Measurements from ENCODE around the gene CNOT11. TPM values are rescaled to one million over a fixed set of nuclear protein-coding genes. Genes with fewer than 3 reads are reported as not detected.
"Not testable (repeated sequence)": the region's sequence is repeated elsewhere in the genome, so short reads cannot be mapped to it uniquely, and the experiment has no call there.

The CNOT11 gene
- total RNA-seq, 2 donors from 2014 or later: 50.6 to 55.5 TPM

DNA sequence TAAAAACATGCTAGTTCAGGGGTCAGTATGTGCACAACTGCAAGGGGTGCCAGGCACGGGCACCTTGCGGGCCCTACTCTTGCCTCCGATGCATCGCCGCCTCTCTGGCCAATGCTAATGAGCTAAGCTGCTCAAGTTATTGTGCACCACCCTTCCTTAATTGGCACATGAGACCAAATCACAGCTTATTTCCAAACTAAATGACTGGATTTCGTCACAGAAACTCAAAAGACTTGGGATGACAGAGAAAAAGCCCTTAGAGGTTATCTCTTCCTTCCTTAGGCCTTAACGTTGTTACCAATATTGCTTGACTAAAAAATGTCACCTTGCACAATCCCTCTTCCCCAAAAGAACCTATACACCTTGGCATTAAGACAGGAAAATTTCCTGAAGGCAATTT, 48.1 kb downstream of the CNOT11 start:
- DNase-seq: no peak
- intact Hi-C loops (cut with DNase I, micrococcal nuclease): no loop called here
- no peak for ATAC-seq

DNA sequence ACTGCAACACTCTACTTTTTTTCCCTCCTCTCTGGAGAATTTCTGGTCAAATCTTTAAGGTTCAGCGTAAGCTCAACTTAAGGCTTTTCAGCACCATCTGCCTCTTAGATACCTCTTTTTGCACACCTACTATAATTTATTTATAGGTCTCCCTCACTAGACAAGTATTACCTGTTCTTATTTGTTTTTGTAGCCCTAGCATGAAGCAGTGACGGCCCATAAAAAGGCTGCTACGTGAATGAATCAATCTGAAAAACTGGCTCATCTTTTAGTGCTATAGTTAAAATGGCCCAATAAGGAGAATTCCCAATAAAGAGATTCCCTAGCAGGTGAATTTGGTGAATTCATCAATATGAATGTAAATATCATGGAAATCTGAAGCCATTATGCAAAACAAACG, 49.3 kb downstream of the CNOT11 start:
- DNase-seq (no peak), ATAC-seq (no peak)
- intact Hi-C loops (cut with DNase I, micrococcal nuclease): no loop called here

DNA sequence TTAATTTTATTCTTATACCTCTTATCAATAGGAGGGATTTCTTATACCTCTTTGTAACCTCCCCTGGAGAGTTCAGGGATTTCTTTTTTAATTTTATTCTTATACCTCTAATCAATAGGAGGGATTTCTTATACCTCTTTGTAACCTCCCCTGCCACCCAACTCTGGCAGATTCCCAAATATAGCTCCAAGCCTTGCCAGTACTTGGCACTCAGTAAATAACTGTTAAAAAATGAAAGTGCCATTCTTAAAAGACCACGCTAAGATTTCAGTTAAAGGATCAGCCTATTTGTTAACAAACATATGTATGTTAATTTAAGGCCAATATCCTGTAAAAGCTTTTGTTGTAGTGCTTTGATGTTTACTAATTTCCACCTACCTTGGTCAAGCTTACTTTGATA, 51.0 kb downstream of the CNOT11 start:
- ATAC-seq (no peak), DNase-seq (no peak)
- intact Hi-C loops (cut with DNase I, micrococcal nuclease): no loop called here

DNA sequence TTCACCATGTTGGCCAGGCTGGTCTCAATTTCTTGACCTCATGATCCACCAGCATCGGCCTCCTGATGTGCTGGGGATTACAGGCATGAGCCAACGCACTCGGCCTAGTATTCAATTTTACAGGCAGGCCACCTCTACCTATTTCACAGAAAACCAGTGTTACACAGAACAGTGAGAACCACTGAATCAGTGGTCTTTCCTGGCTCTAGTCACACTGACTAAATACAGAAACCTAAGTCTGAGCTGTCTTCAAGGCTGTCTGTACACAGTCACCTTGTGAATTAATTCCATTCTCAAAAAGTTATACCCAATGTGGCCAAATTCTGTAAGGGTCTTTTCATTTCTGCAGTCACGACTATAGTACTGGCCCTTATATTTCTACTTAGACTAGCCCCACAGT, 52.3 kb downstream of the CNOT11 start:
- intact Hi-C loops (cut with DNase I, micrococcal nuclease): no loop called here
- DNase-seq (no peak), ATAC-seq (no peak)

DNA sequence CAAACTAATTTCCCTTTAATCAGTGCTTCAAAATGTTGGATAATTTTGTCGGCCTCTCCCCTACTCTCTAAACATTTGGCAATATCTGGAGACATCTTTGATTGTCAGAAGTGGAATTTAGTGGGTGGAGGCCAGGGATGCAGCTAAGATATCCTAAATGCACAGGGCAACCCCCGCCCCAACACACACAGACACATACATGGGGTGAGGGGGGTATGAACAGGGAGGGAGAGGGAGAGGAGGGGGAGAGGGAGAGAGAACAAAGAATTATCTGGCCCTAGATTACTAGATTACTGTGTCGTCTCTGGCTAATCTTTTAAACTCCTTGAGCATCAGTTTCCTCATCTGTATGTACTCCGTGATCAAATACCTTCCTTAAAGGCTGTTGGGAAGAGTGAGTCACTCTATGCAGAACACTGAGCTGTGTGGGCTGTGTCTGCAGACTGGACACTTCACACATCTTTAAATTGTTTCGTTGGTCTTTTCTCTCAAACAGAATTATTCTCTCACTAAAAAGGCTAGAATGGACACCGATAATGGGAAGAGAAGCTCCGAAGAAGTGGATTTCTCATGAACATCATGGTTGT, 52.9 kb downstream of the CNOT11 start:
- intact Hi-C loops (cut with DNase I, micrococcal nuclease): no loop called here
- DNase-seq (no peak), ATAC-seq (no peak)

DNA sequence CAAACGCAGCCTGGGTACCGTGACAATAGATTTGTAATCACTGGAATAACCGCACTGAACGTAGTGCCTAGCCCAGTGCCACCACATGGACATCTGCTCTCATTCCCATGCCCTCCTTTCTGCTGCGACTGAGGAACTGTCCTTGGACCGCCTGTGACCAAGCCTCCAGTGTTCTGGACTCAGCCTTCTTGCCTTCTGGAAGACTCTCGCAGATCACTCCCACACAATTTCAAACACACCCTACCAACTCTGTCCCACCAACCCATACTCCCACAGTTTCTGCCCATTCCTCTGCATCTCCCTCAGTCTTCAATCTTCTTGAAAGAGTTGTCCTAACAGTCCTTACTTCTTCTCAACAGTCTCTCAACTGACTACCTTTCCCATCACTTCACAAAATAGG, 53.7 kb downstream of the CNOT11 start:
- ATAC-seq (no peak), DNase-seq (no peak)
- intact Hi-C loops (cut with DNase I, micrococcal nuclease): no loop called here

DNA sequence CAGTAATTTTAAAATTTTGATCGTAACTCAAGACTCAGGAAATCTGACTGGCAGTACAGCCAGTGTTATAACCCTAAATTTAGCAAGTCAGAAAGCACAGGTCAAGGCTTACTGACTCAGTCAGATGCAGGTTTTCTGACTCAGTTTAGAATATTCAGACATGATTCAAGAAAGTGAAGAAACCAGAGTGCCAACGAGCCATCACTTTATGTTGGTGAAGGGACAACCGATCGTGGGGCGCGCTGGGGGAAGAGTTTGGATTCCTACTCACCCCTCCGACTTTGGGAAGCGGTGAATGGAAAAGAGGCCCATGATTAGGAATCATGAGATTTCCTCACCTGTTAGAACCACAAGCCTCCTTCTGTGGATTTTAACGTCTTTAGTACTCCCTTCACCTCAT, 54.8 kb downstream of the CNOT11 start:
- intact Hi-C loops (cut with DNase I, micrococcal nuclease): no loop called here
- DNase-seq (peak in 1 of 2 donors; percentile 20), ATAC-seq (no peak)

DNA sequence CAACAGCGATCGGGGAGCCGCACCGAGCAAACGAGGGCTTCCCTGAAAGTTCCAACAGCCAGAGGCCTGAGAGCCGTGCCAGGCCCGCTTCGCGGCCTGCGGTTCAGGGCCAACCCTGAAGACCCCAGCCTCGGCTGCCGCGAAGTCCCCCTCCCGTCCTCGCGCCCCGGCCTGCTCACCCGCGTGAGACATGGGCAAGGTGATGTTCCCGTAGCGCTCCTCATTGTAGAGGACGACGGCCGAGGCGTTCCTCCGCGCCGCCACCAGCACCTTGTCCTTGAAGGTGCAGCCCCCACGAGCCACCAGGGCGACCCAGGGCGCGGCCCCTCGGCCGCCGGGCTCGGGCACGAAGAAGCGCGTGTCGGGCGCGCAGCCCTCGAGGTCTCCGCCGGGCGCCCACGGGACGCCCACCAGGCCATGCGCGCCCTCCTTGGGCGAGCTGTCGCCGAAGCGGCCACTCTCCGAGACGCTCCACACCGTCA, 55.3 kb downstream of the CNOT11 start:
- ATAC-seq (peak; percentile 32), DNase-seq (peak in 1 of 2 donors; percentile 52)
- intact Hi-C loops (cut with DNase I, micrococcal nuclease): no loop called here

DNA sequence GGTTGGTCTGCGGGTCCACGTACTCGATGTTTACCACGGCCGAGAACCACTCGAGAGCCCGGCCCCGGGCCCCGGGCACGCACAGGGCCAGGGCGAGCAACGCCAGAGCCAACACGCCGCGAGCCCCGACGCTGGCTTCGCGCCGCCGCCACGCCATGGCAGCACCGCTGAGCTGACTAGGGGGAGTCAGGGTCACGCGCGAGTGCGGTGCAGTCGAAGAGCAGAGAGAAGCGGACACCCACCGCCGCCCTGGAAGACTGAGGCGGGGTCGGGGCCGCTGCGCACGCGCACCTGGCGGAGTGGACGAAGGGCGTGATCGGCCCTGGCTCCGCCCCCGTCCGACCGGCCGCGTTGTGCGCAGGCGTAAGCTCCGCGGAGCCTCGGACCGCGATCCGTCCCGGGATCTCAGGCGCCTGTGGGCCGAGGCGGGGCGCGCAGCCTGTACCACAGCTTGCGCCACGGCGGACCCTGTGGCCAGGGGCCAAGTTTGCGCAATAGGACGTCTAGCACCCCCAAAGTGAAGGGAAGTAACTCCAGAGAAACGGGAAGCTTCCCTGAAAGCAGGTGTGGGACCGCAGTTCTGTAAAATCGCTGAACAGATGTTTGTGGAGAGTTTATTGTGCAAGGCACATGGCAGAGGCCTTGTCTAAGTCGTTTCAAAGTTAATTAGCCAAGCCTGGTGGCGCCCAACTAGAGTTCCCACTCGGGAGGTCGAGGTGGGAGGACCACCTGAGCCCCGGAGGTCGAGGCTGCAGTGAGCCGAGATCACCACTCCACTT, 55.9 kb downstream of the CNOT11 start, which contains the start of gene RNF149:
TSS of gene RNF149 (minus strand) at position 270 of the 779 bp plus-strand sequence. CDS start at position 157, 113 bp downstream.
- ATAC-seq (peak; percentile 88), DNase-seq (peak; percentile 91 to 95)
- intact Hi-C loops (cut with DNase I, micrococcal nuclease): no loop called here

DNA sequence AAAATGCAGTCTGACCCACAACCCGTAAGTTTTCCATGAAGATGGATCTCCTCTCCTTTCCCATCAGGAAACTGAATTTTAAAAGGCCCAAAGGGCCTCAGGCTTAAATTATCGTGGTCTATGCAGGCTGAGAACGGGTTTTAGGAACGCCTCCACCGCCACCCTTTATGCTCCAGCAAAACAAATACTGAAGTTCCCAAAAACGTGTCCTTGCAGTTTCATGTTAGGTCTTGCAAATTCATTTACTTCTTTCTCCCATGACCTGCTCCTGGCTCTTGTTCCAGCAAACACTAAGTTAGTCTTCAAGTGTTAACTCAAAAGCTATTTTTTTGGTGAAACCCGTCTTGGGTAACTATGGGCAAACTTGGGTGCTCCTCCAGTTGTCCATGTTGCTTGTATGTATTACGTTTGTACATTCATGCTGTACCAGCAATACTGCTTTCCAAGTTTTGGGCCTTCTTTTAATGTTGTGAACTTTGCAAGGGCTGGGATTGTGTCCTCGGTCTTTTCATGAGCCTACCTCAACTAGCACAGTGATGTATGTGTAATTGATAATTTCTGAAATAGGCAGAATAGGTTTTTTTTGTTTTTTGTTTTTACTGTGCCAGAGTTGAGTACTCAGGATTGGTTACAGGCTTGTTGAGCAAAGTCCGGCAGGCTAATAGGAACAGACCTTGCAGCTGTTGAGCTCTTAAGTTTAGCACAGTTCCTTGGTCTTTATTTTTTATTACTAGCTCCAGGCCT, 57.6 kb downstream of the CNOT11 start:
- ATAC-seq: no peak
- intact Hi-C loops (cut with DNase I, micrococcal nuclease): no loop called here
- no peak for DNase-seq

DNA sequence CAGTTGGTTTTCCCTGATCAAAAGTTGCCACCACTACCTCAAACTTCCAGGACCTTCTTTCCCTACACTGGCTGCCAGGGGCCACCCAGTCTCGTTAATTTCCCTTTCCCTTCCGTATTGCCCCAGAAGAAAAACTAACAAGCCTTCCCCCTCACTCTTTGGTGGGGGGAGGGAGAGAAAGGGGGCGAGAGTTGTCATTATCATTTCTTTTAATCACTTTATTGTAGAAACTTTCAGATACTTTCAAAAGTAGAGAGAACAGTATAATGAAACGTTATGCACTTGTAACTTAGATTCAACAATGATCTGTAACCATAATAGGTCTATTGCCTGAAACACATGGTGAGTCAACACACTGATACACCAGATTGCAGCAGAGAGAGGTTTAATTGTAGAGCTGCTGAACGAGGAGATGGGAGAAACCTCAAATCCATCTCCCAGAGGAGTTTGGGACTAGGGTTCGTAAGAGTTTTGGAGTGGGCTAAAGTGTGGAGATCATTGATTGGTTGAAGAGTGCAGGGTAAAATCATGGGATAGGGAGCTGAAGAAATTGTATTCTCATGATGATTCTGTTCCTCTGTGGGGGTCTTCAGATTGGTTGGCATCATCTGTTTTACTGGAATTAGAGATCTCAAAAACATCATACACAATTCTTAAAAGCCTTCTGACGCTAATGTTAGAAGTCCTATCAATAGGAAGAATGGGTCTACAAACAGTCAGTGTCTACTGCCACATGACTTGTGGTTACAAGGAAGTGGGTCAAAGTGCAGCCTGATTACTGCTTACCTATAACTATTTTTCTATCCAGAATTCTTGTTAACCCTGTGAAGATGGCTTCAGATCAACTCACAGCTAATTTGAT, 58.4 kb downstream of the CNOT11 start:
- peak; percentile 21 for ATAC-seq
- intact Hi-C loops (cut with DNase I, micrococcal nuclease): no loop called here
- peak in 1 of 2 donors; percentile 28 for DNase-seq

DNA sequence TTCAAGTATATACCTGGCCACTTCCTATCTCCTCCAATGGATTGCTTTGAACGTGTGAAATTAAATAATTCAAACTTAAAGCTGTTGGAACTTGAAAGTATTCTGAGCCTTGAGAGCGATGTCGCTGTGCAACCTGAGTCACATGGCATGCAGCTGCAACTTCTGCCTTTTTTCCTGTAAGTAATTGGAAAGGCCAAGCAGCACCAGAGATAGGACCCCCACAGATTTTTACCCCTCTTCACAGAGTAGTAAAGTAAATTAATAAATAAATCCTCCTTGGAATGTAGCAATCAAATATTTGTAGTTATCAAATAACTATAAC, 59.0 kb downstream of the CNOT11 start:
- intact Hi-C loops (cut with DNase I, micrococcal nuclease): no loop called here
- no peak for ATAC-seq
- no peak for DNase-seq

DNA sequence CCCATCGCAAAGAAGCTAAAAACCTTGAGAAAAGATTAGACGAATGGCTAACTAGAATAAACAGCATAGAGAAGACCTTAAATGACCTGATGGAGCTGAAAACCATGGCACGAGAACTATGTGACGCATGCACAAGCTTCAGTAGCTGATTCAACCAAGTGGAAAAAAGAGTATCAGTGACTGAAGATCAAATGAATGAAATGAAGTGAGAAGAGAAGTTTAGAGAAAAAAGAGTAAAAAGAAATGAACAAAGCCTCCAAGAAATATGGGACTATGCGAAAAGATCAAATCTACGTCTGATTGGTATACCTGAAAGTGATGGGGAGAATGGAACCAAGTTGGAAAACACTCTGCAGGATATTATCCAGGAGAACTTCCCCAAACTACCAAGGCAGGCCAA, 63.9 kb downstream of the CNOT11 start:
- intact Hi-C loops (cut with DNase I, micrococcal nuclease); DNase-seq; ATAC-seq: not testable (repeated sequence)

Small RNA genes lying within 50 kb of the gene (microRNA-seq; reads per million reads assigned to microRNA genes)
- gene MIR5696: 2.7 to 3.2 reads per million in 2 donors

Other genes with a start within 250 kb of the CNOT11 start
- 10 to 100 TPM; 16.1 to 37.3 TPM for gene TBC1D8, start 101.5 kb upstream of the CNOT11 start, total RNA-seq
- gene RNF149, start 55.8 kb downstream of the CNOT11 start, total RNA-seq: 10 to 100 TPM; 56.9 to 57.0 TPM
- gene CREG2, start 134.6 kb downstream of the CNOT11 start, total RNA-seq: under 1 TPM; 0.06 to 0.12 TPM
- gene RFX8, start 222.2 kb downstream of the CNOT11 start, total RNA-seq: not detected

Measured in left colon (tissue), 2 donors.